Subcutaneous adipose tissue (tissue), 4 donors: ENCODE results near the gene HNMT. TPM values are rescaled to one million over a fixed set of nuclear protein-coding genes. Genes with fewer than 3 reads are reported as not detected.

ENCODE experiments used
- CTCF ChIP-seq: fragments of 450-650 bp; IDR thresholded peaks from one replicate; pipeline ENCODE4 v1.5.1; 2016; ENCODE audit warnings: low read depth, mild to moderate bottlenecking, control low read depth, antibody characterized with exemption, moderate library complexity
- total RNA-seq, 4 donors: library from RNA; depleted of rRNA; stranded (reverse); fragments of >200 nt; gene quantifications; one replicate each; pipeline ENCODE4 v1.1.0, GENCODE V29; 2016

The HNMT gene
- total RNA-seq, 4 donors from 2014 or later, result 135 to 329 (median 220) TPM

- TF ChIP-seq CTCF, result no peak
These were observed 22.0 kb upstream of the HNMT start for GRCh38 chr2:137942037-137942832.

- no peak for TF ChIP-seq CTCF
These were observed 21.2 kb upstream of the HNMT start for GRCh38 chr2:137942833-137943677.

GRCh38 chr2:137943678-137944347, 20.5 kb upstream of the HNMT start:
- no peak for TF ChIP-seq CTCF

GRCh38 chr2:137944714-137945113, 19.6 kb upstream of the HNMT start:
- no peak for TF ChIP-seq CTCF

- no peak for TF ChIP-seq CTCF
These were observed 19.0 kb upstream of the HNMT start for GRCh38 chr2:137945229-137945628.

- TF ChIP-seq CTCF, result no peak
These were observed 18.0 kb upstream of the HNMT start for GRCh38 chr2:137946227-137946626.
